HEK293 (cell line): ENCODE data around the gene VPS51.

Source experiments
- ATF2 ChIP-seq: fragments of 450-650 bp; formaldehyde crosslinking; IDR thresholded peaks from 2 replicates; pipeline ENCODE4 v1.5.1; 2016; ENCODE audit warnings: missing biosample characterization, missing genetic modification characterization, low read depth
- ELK4 ChIP-seq: IDR thresholded peaks from 2 replicates; pipeline ENCODE4 v1.6.1; 2011; ENCODE audit warnings: mild to moderate bottlenecking, low read depth, low read length, borderline replicate concordance
- PATZ1 ChIP-seq: fragments of 450-650 bp; formaldehyde crosslinking; IDR thresholded peaks from 2 replicates; pipeline ENCODE4 v1.5.1; 2016; ENCODE audit warnings: missing biosample characterization, missing genetic modification characterization
- SP7 ChIP-seq: fragments of 450-650 bp; formaldehyde crosslinking; IDR thresholded peaks from 2 replicates; pipeline ENCODE4 v1.5.1; 2016; ENCODE audit warnings: missing biosample characterization, missing genetic modification characterization
- TRIM28 ChIP-seq: IDR thresholded peaks from 2 replicates; pipeline ENCODE4 v1.6.1; 2011; ENCODE audit warnings: low read length, control low read depth, borderline replicate concordance
- ZBTB10 ChIP-seq: fragments of 450-650 bp; formaldehyde crosslinking; IDR thresholded peaks from 2 replicates; pipeline ENCODE4 v1.5.1; 2016; ENCODE audit warnings: missing biosample characterization, missing genetic modification characterization
- ZBTB44 ChIP-seq: fragments of 450-650 bp; IDR thresholded peaks from 2 replicates; pipeline ENCODE4 v1.5.1; 2018; ENCODE audit warnings: missing biosample characterization, mild to moderate bottlenecking, missing genetic modification characterization
- ZFP37 ChIP-seq: fragments of 450-650 bp; formaldehyde crosslinking; IDR thresholded peaks from 2 replicates; pipeline ENCODE4 v1.5.1; 2016; ENCODE audit warnings: missing biosample characterization, missing genetic modification characterization
- ZNF148 ChIP-seq: fragments of 450-650 bp; formaldehyde crosslinking; IDR thresholded peaks from 2 replicates; pipeline ENCODE4 v1.5.0; 2017; ENCODE audit warnings: missing biosample characterization, missing genetic modification characterization, borderline replicate concordance
- ZNF18 ChIP-seq: fragments of 450-650 bp; formaldehyde crosslinking; IDR thresholded peaks from 2 replicates; pipeline ENCODE4 v1.5.1; 2016; ENCODE audit warnings: missing biosample characterization, missing genetic modification characterization
- ZNF24 ChIP-seq: fragments of 450-650 bp; formaldehyde crosslinking; IDR thresholded peaks from 2 replicates; pipeline ENCODE4 v1.5.1; 2016; ENCODE audit warnings: missing biosample characterization, missing genetic modification characterization
- ZNF266 ChIP-seq: fragments of 450-650 bp; formaldehyde crosslinking; IDR thresholded peaks from 2 replicates; pipeline ENCODE4 v1.5.1; 2016; ENCODE audit warnings: missing biosample characterization, missing genetic modification characterization, low read depth
- ZNF501 ChIP-seq: fragments of 450-650 bp; formaldehyde crosslinking; IDR thresholded peaks from 2 replicates; pipeline ENCODE4 v1.5.1; 2016; ENCODE audit warnings: missing biosample characterization, missing genetic modification characterization
- ZNF549 ChIP-seq: fragments of 450-650 bp; IDR thresholded peaks from 2 replicates; pipeline ENCODE4 v1.5.1; 2018; ENCODE audit warnings: missing biosample characterization, missing genetic modification characterization, mild to moderate bottlenecking, inconsistent platforms, moderate library complexity
- ZNF558 ChIP-seq: fragments of 450-650 bp; formaldehyde crosslinking; IDR thresholded peaks from 2 replicates; pipeline ENCODE4 v1.5.1; 2016; ENCODE audit warnings: missing biosample characterization, missing genetic modification characterization
- ZNF561 ChIP-seq: fragments of 450-650 bp; IDR thresholded peaks from 2 replicates; pipeline ENCODE4 v1.5.1; 2018; ENCODE audit warnings: missing biosample characterization, missing genetic modification characterization, borderline replicate concordance
- ZNF580 ChIP-seq: fragments of 450-650 bp; formaldehyde crosslinking; IDR thresholded peaks from 2 replicates; pipeline ENCODE4 v1.5.1; 2016; ENCODE audit warnings: missing biosample characterization, missing genetic modification characterization
- ZNF626 ChIP-seq: fragments of 450-650 bp; sonication (Bioruptor Pico); formaldehyde crosslinking; IDR thresholded peaks from 2 replicates; pipeline ENCODE4 v1.5.1; 2018; ENCODE audit warnings: missing biosample characterization, missing genetic modification characterization, inconsistent platforms
- ZNF701 ChIP-seq: fragments of 450-650 bp; formaldehyde crosslinking; IDR thresholded peaks from 2 replicates; pipeline ENCODE4 v1.5.1; 2016; ENCODE audit warnings: missing biosample characterization, missing genetic modification characterization
- ZNF777 ChIP-seq: fragments of 450-650 bp; formaldehyde crosslinking; IDR thresholded peaks from 2 replicates; pipeline ENCODE4 v1.5.1; 2017; ENCODE audit warnings: missing biosample characterization, missing genetic modification characterization, borderline replicate concordance
- ZNF837 ChIP-seq: fragments of 450-650 bp; formaldehyde crosslinking; IDR thresholded peaks from 2 replicates; pipeline ENCODE4 v1.5.1; 2016; ENCODE audit warnings: missing biosample characterization, missing genetic modification characterization
- ZNF843 ChIP-seq: fragments of 450-650 bp; formaldehyde crosslinking; IDR thresholded peaks from 2 replicates; pipeline ENCODE4 v1.5.1; 2016; ENCODE audit warnings: missing biosample characterization, missing genetic modification characterization

Gene VPS51

GRCh38 chr11:65095974-65096806 is at the start of gene VPS51 (continued):
- TF ChIP-seq ATF2 (0 out of 2 replicates have a peak, but pooled peaks have one; percentile 25), ELK4 (no peak), TRIM28 (peak; percentile 39; the same call in 1 of the 2 replicates), ZNF580 (tag by site-specific recombination) (peak; percentile 91), ZNF558 (tag by site-specific recombination) (peak; percentile 70; the same call in 1 of the 2 replicates), ZNF777 (tag by site-specific recombination) (no peak), ZNF148 (peak; percentile 88), ZNF701 (tag by site-specific recombination) (no peak), ZBTB10 (peak; percentile 72; the same call in 1 of the 2 replicates), ZNF18 (tag by site-specific recombination) (peak; percentile 28; the same call in 1 of the 2 replicates), ZNF561 (tag by site-specific recombination) (peak; percentile 98), PATZ1 (peak; percentile 73), ZNF501 (tag by site-specific recombination) (peak; percentile 92), ZNF24 (peak; percentile 90), ZNF549 (tag by site-specific recombination) (no peak), ZBTB44 (tag by site-specific recombination) (peak; percentile 90), SP7 (tag by site-specific recombination) (peak; percentile 89), ZNF626 (tag by site-specific recombination) (no peak; the same call in 1 of the 2 replicates), ZNF843 (tag by site-specific recombination) (peak; percentile 54), ZNF266 (no peak), ZFP37 (tag by site-specific recombination) (0 out of 2 replicates have a peak, but pooled peaks have one; percentile 62), ZNF837 (tag by site-specific recombination) (no peak)
